Stimulated activated CD8-positive, alpha-beta memory T cell treated with anti-CD3 and anti-CD28 coated beads, Interleukin-7, amount 100 ng/mL, for 1 hour (primary cell): ENCODE measurements around the gene C19orf33.
"Not testable (repeated sequence)": the region's sequence is repeated elsewhere in the genome, so short reads cannot be mapped to it uniquely, and the experiment has no call there.

Experiments
- DNase-seq, 2 donors: peaks; one replicate each; pipeline ENCODE4 v3.0.0-alpha.2; 2020; ENCODE audit warnings: low read depth in 2 of 2

The C19orf33 gene

GRCh38 chr19:38303517-38304351 is at the start of gene C19orf33:
C19orf33 (plus strand) TSS chr19:38304251; CDS start chr19:38304262, 11 bp downstream.
- DNase-seq: no peak

GRCh38 chr19:38255383-38256014 is 48.6 kb upstream of the C19orf33 start:
- no peak for DNase-seq

GRCh38 chr19:38261942-38262341 is 42.1 kb upstream of the C19orf33 start:
- not testable (repeated sequence) for DNase-seq

GRCh38 chr19:38262585-38263268 is 41.3 kb upstream of the C19orf33 start:
- DNase-seq: no peak

GRCh38 chr19:38263689-38264485 is 40.2 kb upstream of the C19orf33 start:
- DNase-seq: peak; percentile 24 to 38

GRCh38 chr19:38264486-38265212 is 39.4 kb upstream of the C19orf33 start, which contains the start of gene SPINT2:
SPINT2 (plus strand) TSS chr19:38264573; CDS start chr19:38264893, 320 bp downstream.
- peak in 1 of 2 donors; percentile 13 for DNase-seq

- DNase-seq: no peak
Observed at GRCh38 chr19:38265213-38265861, 38.7 kb upstream of the C19orf33 start.

- DNase-seq: no peak
Observed at GRCh38 chr19:38265921-38266429, 38.1 kb upstream of the C19orf33 start.

GRCh38 chr19:38266981-38267597 is 37.0 kb upstream of the C19orf33 start:
- no peak for DNase-seq

- no peak for DNase-seq
Observed at GRCh38 chr19:38267761-38268483, 36.1 kb upstream of the C19orf33 start.

GRCh38 chr19:38268539-38268938 is 35.5 kb upstream of the C19orf33 start:
- no peak for DNase-seq

GRCh38 chr19:38270587-38271167 is 33.4 kb upstream of the C19orf33 start:
- DNase-seq: no peak

- no peak for DNase-seq
Observed at GRCh38 chr19:38273499-38273898, 30.6 kb upstream of the C19orf33 start.

GRCh38 chr19:38274739-38275138 is 29.3 kb upstream of the C19orf33 start:
- DNase-seq: no peak

GRCh38 chr19:38276942-38277517 is 27.0 kb upstream of the C19orf33 start:
- no peak for DNase-seq

GRCh38 chr19:38277549-38277948 is 26.5 kb upstream of the C19orf33 start:
- no peak for DNase-seq

- DNase-seq: no peak
Observed at GRCh38 chr19:38277969-38278680, 25.9 kb upstream of the C19orf33 start.

GRCh38 chr19:38278751-38279150 is 25.3 kb upstream of the C19orf33 start:
- no peak for DNase-seq
